Astrocyte (in vitro differentiated cells and primary cell): ENCODE data around the gene EMP2. TPM values are rescaled to one million over a fixed set of nuclear protein-coding genes. Genes with fewer than 3 reads are reported as not detected.

Experiments used
- DNase-seq: peaks from one replicate; pipeline ENCODE4 v3.0.0-alpha.2; 2010; ENCODE audit warnings: low read depth
- FAIRE-seq: peaks from 2 replicates; lab custom pipeline; 2011; peaks lifted over from hg19 to GRCh38; lab: Jason Lieb, UNC
- H2AFZ ChIP-seq: 2 replicates; pipeline ENCODE4 v1.6.0; 2012; ENCODE audit warnings: low read depth, low read length, inconsistent platforms
- H3K27ac ChIP-seq: 2 replicates; pipeline ENCODE4 v1.5.1; 2011; ENCODE audit warnings: low read depth, low read length, inconsistent platforms
- H3K27me3 ChIP-seq: 2 replicates; pipeline ENCODE4 v1.6.0; 2011; ENCODE audit warnings: low read length, inconsistent platforms; ENCODE audit not compliant: insufficient read depth
- H3K36me3 ChIP-seq: 2 replicates; pipeline ENCODE4 v1.5.1; 2011; ENCODE audit warnings: low read length, inconsistent platforms; ENCODE audit not compliant: insufficient read depth
- H3K4me1 ChIP-seq: 2 replicates; pipeline ENCODE4 v1.5.1; 2011; ENCODE audit warnings: low read length, inconsistent platforms; ENCODE audit not compliant: insufficient read depth
- H3K4me2 ChIP-seq: 2 replicates; pipeline ENCODE4 v1.6.0; 2012; ENCODE audit warnings: low read length, inconsistent platforms
- H3K4me3 ChIP-seq: 2 replicates; pipeline ENCODE4 v1.5.1; 2011; ENCODE audit warnings: low read depth, mild to moderate bottlenecking, low read length, inconsistent platforms; ENCODE audit not compliant: insufficient read depth
- H3K79me2 ChIP-seq: 2 replicates; pipeline ENCODE4 v1.6.0; 2012; ENCODE audit warnings: mild to moderate bottlenecking, low read length, inconsistent platforms; ENCODE audit not compliant: insufficient read depth
- H3K9ac ChIP-seq: 2 replicates; pipeline ENCODE4 v1.6.0; 2012; ENCODE audit warnings: mild to moderate bottlenecking, low read length, inconsistent platforms
- H3K9me3 ChIP-seq: 2 replicates; pipeline ENCODE4 v1.5.1; 2012; ENCODE audit warnings: low read depth, mild to moderate bottlenecking, low read length, inconsistent platforms; ENCODE audit not compliant: insufficient read depth
- H4K20me1 ChIP-seq: 2 replicates; pipeline ENCODE4 v1.6.0; 2012; ENCODE audit warnings: low read length, inconsistent platforms; ENCODE audit not compliant: insufficient read depth
- H3K27ac Mint-ChIP-seq: one replicate; pipeline ENCODE4 v1.8.0; 2021; ENCODE audit warnings: mild to moderate bottlenecking, mixed read lengths; ENCODE audit not compliant: unreplicated experiment
- H3K27me3 Mint-ChIP-seq: one replicate; pipeline ENCODE4 v1.8.0; 2021; ENCODE audit warnings: low read depth, mixed read lengths; ENCODE audit not compliant: unreplicated experiment
- H3K36me3 Mint-ChIP-seq: one replicate; pipeline ENCODE4 v1.8.0; 2021; ENCODE audit warnings: low read depth, mixed read lengths; ENCODE audit not compliant: unreplicated experiment
- H3K4me1 Mint-ChIP-seq: one replicate; pipeline ENCODE4 v1.8.0; 2021; ENCODE audit warnings: low read depth, mixed read lengths; ENCODE audit not compliant: unreplicated experiment
- H3K4me3 Mint-ChIP-seq: one replicate; pipeline ENCODE4 v1.8.0; 2021; ENCODE audit warnings: mild to moderate bottlenecking, moderate library complexity, mixed read lengths; ENCODE audit not compliant: unreplicated experiment
- H3K9me3 Mint-ChIP-seq: one replicate; pipeline ENCODE4 v1.8.0; 2021; ENCODE audit warnings: mild to moderate bottlenecking, mixed read lengths; ENCODE audit not compliant: unreplicated experiment
- EZH2 ChIP-seq: IDR thresholded peaks from 2 replicates; pipeline ENCODE4 v1.6.1; 2012; ENCODE audit warnings: mild to moderate bottlenecking, low read length, inconsistent platforms; ENCODE audit not compliant: insufficient read depth
- total RNA-seq: library from RNA; stranded (reverse); gene quantifications from 2 replicates; pipeline ENCODE4 v1.2.1, GENCODE V29; 2021
- TF ChIP-seq, protein P1 (sequence below): IDR thresholded peaks from 2 replicates; pipeline ENCODE4 v1.5.1; 2011; ENCODE audit warnings: low read depth, mild to moderate bottlenecking, inconsistent platforms, low read length, moderate library complexity; ENCODE audit not compliant: insufficient read depth

EMP2 gene
- total RNA-seq, 1 donor from 2014 or later = 1.7 TPM

- TF ChIP-seq, protein P1, sequence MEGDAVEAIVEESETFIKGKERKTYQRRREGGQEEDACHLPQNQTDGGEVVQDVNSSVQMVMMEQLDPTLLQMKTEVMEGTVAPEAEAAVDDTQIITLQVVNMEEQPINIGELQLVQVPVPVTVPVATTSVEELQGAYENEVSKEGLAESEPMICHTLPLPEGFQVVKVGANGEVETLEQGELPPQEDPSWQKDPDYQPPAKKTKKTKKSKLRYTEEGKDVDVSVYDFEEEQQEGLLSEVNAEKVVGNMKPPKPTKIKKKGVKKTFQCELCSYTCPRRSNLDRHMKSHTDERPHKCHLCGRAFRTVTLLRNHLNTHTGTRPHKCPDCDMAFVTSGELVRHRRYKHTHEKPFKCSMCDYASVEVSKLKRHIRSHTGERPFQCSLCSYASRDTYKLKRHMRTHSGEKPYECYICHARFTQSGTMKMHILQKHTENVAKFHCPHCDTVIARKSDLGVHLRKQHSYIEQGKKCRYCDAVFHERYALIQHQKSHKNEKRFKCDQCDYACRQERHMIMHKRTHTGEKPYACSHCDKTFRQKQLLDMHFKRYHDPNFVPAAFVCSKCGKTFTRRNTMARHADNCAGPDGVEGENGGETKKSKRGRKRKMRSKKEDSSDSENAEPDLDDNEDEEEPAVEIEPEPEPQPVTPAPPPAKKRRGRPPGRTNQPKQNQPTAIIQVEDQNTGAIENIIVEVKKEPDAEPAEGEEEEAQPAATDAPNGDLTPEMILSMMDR = no peak
- TF ChIP-seq EZH2 = no peak
Observed at GRCh38 chr16:10579575-10579964, 828 bp downstream of the EMP2 start.

DNA sequence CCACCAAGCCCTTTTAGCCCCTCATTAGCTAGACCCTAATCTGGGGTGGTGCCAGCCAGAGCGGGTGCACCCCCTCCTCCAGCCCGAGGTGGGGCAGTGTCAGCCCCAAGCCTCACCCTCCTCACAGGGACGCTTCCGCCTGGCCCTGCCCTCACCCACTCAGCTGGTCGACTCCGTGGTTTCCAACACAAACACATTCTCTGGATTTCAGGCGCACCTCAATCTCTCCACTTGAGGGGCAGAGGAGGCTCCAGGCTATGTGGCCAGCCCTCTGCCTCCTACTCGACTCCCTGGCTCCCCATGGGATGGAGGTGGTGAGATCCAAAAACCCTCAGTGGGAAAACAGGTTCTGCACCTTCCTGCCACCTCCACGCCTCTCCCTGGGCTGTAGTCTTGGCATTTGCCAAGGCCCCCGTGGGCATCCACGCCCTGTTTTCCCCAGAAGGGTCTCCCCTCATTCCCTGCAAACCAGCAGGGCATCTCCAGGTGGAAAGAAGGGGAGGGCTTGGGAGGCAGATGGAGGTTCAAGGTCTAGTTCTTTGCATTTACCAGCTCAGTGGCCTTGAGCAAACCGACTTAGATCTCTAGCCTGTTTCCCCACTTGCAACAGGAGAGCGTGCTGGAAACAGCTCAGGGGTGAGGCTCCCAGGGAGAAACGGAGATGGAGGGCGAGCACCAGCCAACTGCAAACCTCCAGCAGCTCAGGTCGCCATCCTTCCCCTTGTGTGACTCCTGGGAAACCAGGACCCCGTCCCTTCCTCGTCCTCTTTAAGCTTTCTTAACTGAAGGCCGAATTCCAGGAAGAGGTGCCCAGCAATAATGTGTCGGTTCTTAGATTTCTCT, 1.7 kb downstream of the EMP2 start:
- no peak for FAIRE-seq
- peak overlapping the region; percentile 95 for H3K4me2 ChIP-seq
- H3K27ac Mint-ChIP-seq = no peak overlapping the region

More at GRCh38 chr16:10579575-10579964, 828 bp downstream of the EMP2 start:
- H2AFZ ChIP-seq = peak overlapping the region; percentile 96
- H3K9ac ChIP-seq = peak overlapping the region; percentile 89
- peak overlapping the region; percentile 74 for H3K4me3 ChIP-seq
- no peaks in the 10 kb centered on the region for H3K36me3 ChIP-seq
- H3K4me2 ChIP-seq = peak overlapping the region; percentile 95
- peaks cover 7% of the 10 kb centered on the region for H4K20me1 ChIP-seq
- peaks cover 22% of the 10 kb centered on the region for H3K27me3 Mint-ChIP-seq
- peaks cover 10% of the 10 kb centered on the region for H3K4me1 Mint-ChIP-seq
- H3K4me1 ChIP-seq = peaks cover 20% of the 10 kb centered on the region
- H3K4me3 Mint-ChIP-seq = peak overlapping the region; percentile 64
- no peak overlapping the region for H3K27ac Mint-ChIP-seq
- H3K9me3 ChIP-seq = no peaks in the 10 kb centered on the region
- peaks cover 27% of the 10 kb centered on the region for H3K79me2 ChIP-seq
- DNase-seq = no peak
- H3K27me3 ChIP-seq = no peaks in the 10 kb centered on the region
- no peak overlapping the region for H3K27ac ChIP-seq
- peaks cover 3% of the 10 kb centered on the region for H3K9me3 Mint-ChIP-seq
- FAIRE-seq = no peak
- H3K36me3 Mint-ChIP-seq = no peaks in the 10 kb centered on the region

More for the DNA sequence above, 1.7 kb downstream of the EMP2 start:
- H2AFZ ChIP-seq = no peak overlapping the region
- H3K4me1 Mint-ChIP-seq = peaks cover 10% of the 10 kb centered on the region
- H3K36me3 ChIP-seq = no peaks in the 10 kb centered on the region
- peaks cover 3% of the 10 kb centered on the region for H3K9me3 Mint-ChIP-seq
- no peaks in the 10 kb centered on the region for H3K9me3 ChIP-seq
- TF ChIP-seq EZH2 = no peak
- TF ChIP-seq, protein P1 = no peak
- peaks cover 7% of the 10 kb centered on the region for H4K20me1 ChIP-seq
- H3K4me1 ChIP-seq = peaks cover 19% of the 10 kb centered on the region
- peaks cover 21% of the 10 kb centered on the region for H3K27me3 Mint-ChIP-seq
- no peaks in the 10 kb centered on the region for H3K36me3 Mint-ChIP-seq
- H3K4me3 Mint-ChIP-seq = no peak overlapping the region
- DNase-seq = no peak
- H3K79me2 ChIP-seq = peaks cover 27% of the 10 kb centered on the region
- H3K27me3 ChIP-seq = no peaks in the 10 kb centered on the region
- no peak overlapping the region for H3K9ac ChIP-seq
- H3K27ac ChIP-seq = no peak overlapping the region
- no peak overlapping the region for H3K4me3 ChIP-seq
